ENCODE results near the gene HTR1D.

HTR1D gene

GRCh38 chr1:23202263-23202749 lies 15.0 kb downstream of the HTR1D start:
- no peak overlapping the region for H3K4me3 ChIP-seq (ENCODE audit: low read length, poor library complexity, severe bottlenecking)
- H3K36me3 ChIP-seq (ENCODE audit: insufficient read depth, low read length): no peaks in the 10 kb centered on the region
- H3K9me2 ChIP-seq (replicated peaks; ENCODE audit: low read depth, low read length): no peaks in the 10 kb centered on the region
- no peaks in the 10 kb centered on the region for H3K4me1 ChIP-seq (ENCODE audit: insufficient read depth, low read length, poor library complexity, severe bottlenecking)
- no peaks in the 10 kb centered on the region for H4K20me1 ChIP-seq (ENCODE audit: insufficient read depth, low read length, poor library complexity, severe bottlenecking)
- no peaks in the 10 kb centered on the region for H3K9me3 ChIP-seq (ENCODE audit: insufficient read depth, low read depth, low read length)
- no peak for TF ChIP-seq EZH2phosphoT487 (IDR thresholded peaks at IDR 0.05; ENCODE audit: borderline replicate concordance)
- TF ChIP-seq, protein P1, sequence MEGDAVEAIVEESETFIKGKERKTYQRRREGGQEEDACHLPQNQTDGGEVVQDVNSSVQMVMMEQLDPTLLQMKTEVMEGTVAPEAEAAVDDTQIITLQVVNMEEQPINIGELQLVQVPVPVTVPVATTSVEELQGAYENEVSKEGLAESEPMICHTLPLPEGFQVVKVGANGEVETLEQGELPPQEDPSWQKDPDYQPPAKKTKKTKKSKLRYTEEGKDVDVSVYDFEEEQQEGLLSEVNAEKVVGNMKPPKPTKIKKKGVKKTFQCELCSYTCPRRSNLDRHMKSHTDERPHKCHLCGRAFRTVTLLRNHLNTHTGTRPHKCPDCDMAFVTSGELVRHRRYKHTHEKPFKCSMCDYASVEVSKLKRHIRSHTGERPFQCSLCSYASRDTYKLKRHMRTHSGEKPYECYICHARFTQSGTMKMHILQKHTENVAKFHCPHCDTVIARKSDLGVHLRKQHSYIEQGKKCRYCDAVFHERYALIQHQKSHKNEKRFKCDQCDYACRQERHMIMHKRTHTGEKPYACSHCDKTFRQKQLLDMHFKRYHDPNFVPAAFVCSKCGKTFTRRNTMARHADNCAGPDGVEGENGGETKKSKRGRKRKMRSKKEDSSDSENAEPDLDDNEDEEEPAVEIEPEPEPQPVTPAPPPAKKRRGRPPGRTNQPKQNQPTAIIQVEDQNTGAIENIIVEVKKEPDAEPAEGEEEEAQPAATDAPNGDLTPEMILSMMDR (conservative IDR thresholded peaks at IDR 0.05; ENCODE audit: low read length): no peak
- no peak overlapping the region for H3K4me2 ChIP-seq (ENCODE audit: low read depth, low read length, poor library complexity, severe bottlenecking)
- no peaks in the 10 kb centered on the region for H3K27me3 ChIP-seq (ENCODE audit: insufficient read depth, low read length, poor library complexity, severe bottlenecking)
- no peak overlapping the region for H3K9ac ChIP-seq (ENCODE audit: low read depth, low read length, poor library complexity, severe bottlenecking)
- H3K79me2 ChIP-seq (ENCODE audit: insufficient read depth, low read length): no peaks in the 10 kb centered on the region
- H3F3A ChIP-seq (ENCODE audit: low read depth): no peaks in the 10 kb centered on the region
- H2AFZ ChIP-seq (ENCODE audit: low read length): no peak overlapping the region

- no peaks in the 10 kb centered on the region for H3K9me2 ChIP-seq (replicated peaks; ENCODE audit: low read depth, low read length)
- TF ChIP-seq EZH2phosphoT487 (IDR thresholded peaks at IDR 0.05; ENCODE audit: borderline replicate concordance): no peak
- no peaks in the 10 kb centered on the region for H3K79me2 ChIP-seq (ENCODE audit: insufficient read depth, low read length)
- H2AFZ ChIP-seq (ENCODE audit: low read length): no peak overlapping the region
- no peaks in the 10 kb centered on the region for H4K20me1 ChIP-seq (ENCODE audit: insufficient read depth, low read length, poor library complexity, severe bottlenecking)
- no peak overlapping the region for H3K9ac ChIP-seq (ENCODE audit: low read depth, low read length, poor library complexity, severe bottlenecking)
- no peaks in the 10 kb centered on the region for H3F3A ChIP-seq (ENCODE audit: low read depth)
- no peak overlapping the region for H3K4me2 ChIP-seq (ENCODE audit: low read depth, low read length, poor library complexity, severe bottlenecking)
- H3K36me3 ChIP-seq (ENCODE audit: insufficient read depth, low read length): no peaks in the 10 kb centered on the region
- H3K4me3 ChIP-seq (ENCODE audit: low read length, poor library complexity, severe bottlenecking): no peak overlapping the region
- no peaks in the 10 kb centered on the region for H3K9me3 ChIP-seq (ENCODE audit: insufficient read depth, low read depth, low read length)
- H3K27me3 ChIP-seq (ENCODE audit: insufficient read depth, low read length, poor library complexity, severe bottlenecking): no peaks in the 10 kb centered on the region
- no peaks in the 10 kb centered on the region for H3K4me1 ChIP-seq (ENCODE audit: insufficient read depth, low read length, poor library complexity, severe bottlenecking)
Measured at GRCh38 chr1:23200883-23201282, 16.4 kb downstream of the HTR1D start.

- TF ChIP-seq EZH2phosphoT487 (IDR thresholded peaks at IDR 0.05; ENCODE audit: borderline replicate concordance): no peak
- TF ChIP-seq, protein P1 (conservative IDR thresholded peaks at IDR 0.05; ENCODE audit: low read length): no peak
- H3K4me1 ChIP-seq (ENCODE audit: insufficient read depth, low read length, poor library complexity, severe bottlenecking): no peaks in the 10 kb centered on the region
- H3K36me3 ChIP-seq (ENCODE audit: insufficient read depth, low read length): no peaks in the 10 kb centered on the region
- H3K27me3 ChIP-seq (ENCODE audit: insufficient read depth, low read length, poor library complexity, severe bottlenecking): no peaks in the 10 kb centered on the region
- no peaks in the 10 kb centered on the region for H4K20me1 ChIP-seq (ENCODE audit: insufficient read depth, low read length, poor library complexity, severe bottlenecking)
- H2AFZ ChIP-seq (ENCODE audit: low read length): no peak overlapping the region
- H3K9me2 ChIP-seq (replicated peaks; ENCODE audit: low read depth, low read length): no peaks in the 10 kb centered on the region
- H3K9me3 ChIP-seq (ENCODE audit: insufficient read depth, low read depth, low read length): no peaks in the 10 kb centered on the region
- no peak overlapping the region for H3K9ac ChIP-seq (ENCODE audit: low read depth, low read length, poor library complexity, severe bottlenecking)
- no peaks in the 10 kb centered on the region for H3K79me2 ChIP-seq (ENCODE audit: insufficient read depth, low read length)
- no peaks in the 10 kb centered on the region for H3F3A ChIP-seq (ENCODE audit: low read depth)
- no peak overlapping the region for H3K4me3 ChIP-seq (ENCODE audit: low read length, poor library complexity, severe bottlenecking)
- H3K4me2 ChIP-seq (ENCODE audit: low read depth, low read length, poor library complexity, severe bottlenecking): no peak overlapping the region
Measured at GRCh38 chr1:23198373-23198772, 18.9 kb downstream of the HTR1D start.

- no peaks in the 10 kb centered on the region for H3K9me2 ChIP-seq (replicated peaks; ENCODE audit: low read depth, low read length)
- no peaks in the 10 kb centered on the region for H3K79me2 ChIP-seq (ENCODE audit: insufficient read depth, low read length)
- H3F3A ChIP-seq (ENCODE audit: low read depth): no peaks in the 10 kb centered on the region
- TF ChIP-seq, protein P1 (conservative IDR thresholded peaks at IDR 0.05; ENCODE audit: low read length): no peak
- no peak for TF ChIP-seq EZH2phosphoT487 (IDR thresholded peaks at IDR 0.05; ENCODE audit: borderline replicate concordance)
- no peaks in the 10 kb centered on the region for H3K27me3 ChIP-seq (ENCODE audit: insufficient read depth, low read length, poor library complexity, severe bottlenecking)
- H3K9me3 ChIP-seq (ENCODE audit: insufficient read depth, low read depth, low read length): no peaks in the 10 kb centered on the region
- H3K4me2 ChIP-seq (ENCODE audit: low read depth, low read length, poor library complexity, severe bottlenecking): no peak overlapping the region
- no peak overlapping the region for H3K4me3 ChIP-seq (ENCODE audit: low read length, poor library complexity, severe bottlenecking)
- no peaks in the 10 kb centered on the region for H3K36me3 ChIP-seq (ENCODE audit: insufficient read depth, low read length)
- H4K20me1 ChIP-seq (ENCODE audit: insufficient read depth, low read length, poor library complexity, severe bottlenecking): no peaks in the 10 kb centered on the region
- H3K4me1 ChIP-seq (ENCODE audit: insufficient read depth, low read length, poor library complexity, severe bottlenecking): no peaks in the 10 kb centered on the region
- H2AFZ ChIP-seq (ENCODE audit: low read length): no peak overlapping the region; the same call in 1 of the 2 replicates
- no peak overlapping the region for H3K9ac ChIP-seq (ENCODE audit: low read depth, low read length, poor library complexity, severe bottlenecking)
Measured at GRCh38 chr1:23196627-23197328, 20.5 kb downstream of the HTR1D start.

Measured in Loucy (cell line).